Gastroesophageal sphincter (tissue), 4 donors: ENCODE data around the gene F11. TPM values are rescaled to one million over a fixed set of nuclear protein-coding genes. Genes with fewer than 3 reads are reported as not detected.

ENCODE experiments used
- ATAC-seq: fragments of 150-250 bp; one replicate; pipeline ENCODE4 v1.9.1; 2016; ENCODE audit warnings: mild to moderate bottlenecking, moderate library complexity
- H3K27ac ChIP-seq, 4 donors: fragments of 200-600 bp; sonication (generic) in 3 of 4; 1 replicate in 3 of 4; 2 replicates in 1 of 4; pipeline ENCODE4 v1.5.1; 2016 to 2019
- H3K27me3 ChIP-seq: fragments of 200-600 bp; sonication (generic); one replicate; pipeline ENCODE4 v1.5.1; 2019
- H3K36me3 ChIP-seq, 2 donors: fragments of 200-600 bp; sonication (generic); one replicate each; pipeline ENCODE4 v1.5.1; 2019; ENCODE audit warnings: control low read depth in 1 of 2
- H3K4me1 ChIP-seq, 3 donors: fragments of 200-600 bp; sonication (generic); 1 replicate in 2 of 3; 2 replicates in 1 of 3; pipeline ENCODE4 v1.5.1; 2016 to 2019; ENCODE audit warnings: control low read depth in 2 of 3
- H3K4me3 ChIP-seq, 2 donors: fragments of 200-600 bp; sonication (generic); one replicate each; pipeline ENCODE4 v1.5.1; 2019; ENCODE audit warnings: mild to moderate bottlenecking in 1 of 2, moderate library complexity in 1 of 2
- H3K9me3 ChIP-seq, 3 donors: fragments of 200-600 bp; sonication (generic); one replicate each; pipeline ENCODE4 v1.5.1; 2017 to 2019; ENCODE audit warnings: control low read depth in 2 of 3
- EP300 ChIP-seq: sonication (generic); formaldehyde crosslinking; IDR thresholded peaks from one replicate; pipeline ENCODE4 v1.6.1; 2017; ENCODE audit warnings: antibody characterized with exemption, mild to moderate bottlenecking
- POLR2A ChIP-seq, 2 donors: fragments of 450-650 bp; IDR thresholded peaks; one replicate each; pipeline ENCODE4 v1.6.1; 2017; ENCODE audit warnings: antibody characterized with exemption in 2 of 2, mild to moderate bottlenecking in 2 of 2, moderate library complexity in 1 of 2
- POLR2AphosphoS5 ChIP-seq: sonication (generic); formaldehyde crosslinking; IDR thresholded peaks from one replicate; pipeline ENCODE4 v1.6.1; 2017; ENCODE audit warnings: antibody characterized with exemption
- WGBS, 2 donors: methylation state at CpG; one replicate each; pipeline ENCODE4 v1.1.5; 2018; ENCODE audit warnings: low coverage in 1 of 2; 5-methylcytosine and 5-hydroxymethylcytosine counted together
- total RNA-seq, 4 donors: library from RNA; depleted of rRNA; stranded (reverse); fragments of >200 nt; gene quantifications; one replicate each; pipeline ENCODE4 v1.1.0, GENCODE V29; 2016
- TF ChIP-seq, protein P1 (sequence below), 4 experiments: fragments of 200-600 bp in 2 of 4; fragments of 450-650 bp in 2 of 4; sonication (generic) in 1 of 4; IDR thresholded peaks; one replicate each; pipeline ENCODE4 v1.5.1; 2017 to 2019; ENCODE audit warnings: antibody characterized with exemption in 4 of 4, mild to moderate bottlenecking in 2 of 4, moderate library complexity in 2 of 4

F11 gene
- total RNA-seq, 4 donors from 2014 or later, result not detected

GRCh38 chr4:186299291-186299690 is 33.3 kb downstream of the F11 start:
- WGBS, 2 donors, result 85 to 96% methylated on average over 3 to 5 of the region's 5 CpGs
- Histone ChIP-seq H3K4me3 (no peak overlapping the region), H3K36me3 (no peaks in the 10 kb centered on the region), H3K4me1 (no peaks in the 10 kb centered on the region), H3K9me3 (no peaks in the 10 kb centered on the region), H3K27ac (no peak overlapping the region), H3K27me3 (peaks cover 23% of the 10 kb centered on the region)
- TF ChIP-seq, protein P1, sequence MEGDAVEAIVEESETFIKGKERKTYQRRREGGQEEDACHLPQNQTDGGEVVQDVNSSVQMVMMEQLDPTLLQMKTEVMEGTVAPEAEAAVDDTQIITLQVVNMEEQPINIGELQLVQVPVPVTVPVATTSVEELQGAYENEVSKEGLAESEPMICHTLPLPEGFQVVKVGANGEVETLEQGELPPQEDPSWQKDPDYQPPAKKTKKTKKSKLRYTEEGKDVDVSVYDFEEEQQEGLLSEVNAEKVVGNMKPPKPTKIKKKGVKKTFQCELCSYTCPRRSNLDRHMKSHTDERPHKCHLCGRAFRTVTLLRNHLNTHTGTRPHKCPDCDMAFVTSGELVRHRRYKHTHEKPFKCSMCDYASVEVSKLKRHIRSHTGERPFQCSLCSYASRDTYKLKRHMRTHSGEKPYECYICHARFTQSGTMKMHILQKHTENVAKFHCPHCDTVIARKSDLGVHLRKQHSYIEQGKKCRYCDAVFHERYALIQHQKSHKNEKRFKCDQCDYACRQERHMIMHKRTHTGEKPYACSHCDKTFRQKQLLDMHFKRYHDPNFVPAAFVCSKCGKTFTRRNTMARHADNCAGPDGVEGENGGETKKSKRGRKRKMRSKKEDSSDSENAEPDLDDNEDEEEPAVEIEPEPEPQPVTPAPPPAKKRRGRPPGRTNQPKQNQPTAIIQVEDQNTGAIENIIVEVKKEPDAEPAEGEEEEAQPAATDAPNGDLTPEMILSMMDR (IDR thresholded peaks at IDR 0.05), result no peak
- no peak for TF ChIP-seq EP300
- no peak for TF ChIP-seq POLR2AphosphoS5
- TF ChIP-seq POLR2A (IDR thresholded peaks at IDR 0.05), result no peak
- ATAC-seq, result no peak

DNA sequence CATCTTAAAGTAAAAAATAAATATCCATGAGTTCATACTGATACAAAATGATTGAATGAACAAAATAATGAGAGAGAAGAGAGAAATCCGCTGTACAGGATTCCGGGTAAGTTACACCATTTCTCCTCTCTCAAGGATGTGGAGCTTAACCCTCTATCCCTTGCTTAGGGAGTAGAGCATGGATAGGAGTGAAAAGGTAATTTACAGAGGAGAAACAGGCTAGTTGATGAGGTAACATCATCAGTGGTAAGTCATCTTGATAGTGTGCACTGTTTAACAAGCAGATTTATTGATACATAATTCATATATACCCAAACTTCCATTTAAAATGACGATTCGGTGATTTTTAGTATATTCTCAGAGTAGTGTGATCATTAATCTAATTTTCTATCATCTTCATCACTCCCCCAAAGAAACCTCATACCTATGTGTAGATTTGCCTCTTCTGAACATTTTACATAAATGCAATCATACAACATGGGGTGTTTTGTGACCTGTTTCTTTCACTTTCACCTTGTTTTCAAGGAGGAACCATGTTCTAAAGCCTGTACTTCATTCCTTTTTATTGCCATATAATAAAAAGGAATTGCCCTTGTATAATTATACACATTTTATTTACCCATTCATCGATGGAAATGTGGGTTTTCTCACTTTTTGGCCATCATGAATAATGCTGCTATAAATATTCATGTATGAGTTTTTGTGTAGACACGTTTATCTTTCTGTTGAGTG is 34.8 kb downstream of the F11 start:
- no peaks in the 10 kb centered on the region for H3K9me3 ChIP-seq

DNA sequence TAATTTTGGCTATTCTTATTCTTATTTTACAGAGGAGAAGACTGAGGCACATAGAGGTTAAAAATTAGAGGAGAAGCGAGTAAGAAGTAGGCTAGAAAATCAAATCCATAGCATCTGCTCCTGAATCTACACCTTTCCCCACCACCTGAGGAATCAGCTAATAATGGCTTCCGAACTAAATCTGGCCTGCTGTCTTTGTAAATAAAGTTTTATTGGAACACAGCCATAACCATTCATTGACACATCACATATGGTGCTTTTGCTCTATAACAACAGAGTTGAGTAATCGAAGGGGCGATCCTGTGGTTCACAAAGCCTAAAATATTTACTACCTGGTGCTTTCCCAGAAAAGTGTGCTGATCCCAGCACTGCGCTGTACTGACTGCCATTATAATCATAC is 38.2 kb downstream of the F11 start:
- TF ChIP-seq EP300 (no peak), POLR2AphosphoS5 (no peak), POLR2A (IDR thresholded peaks at IDR 0.05) (no peak)
- TF ChIP-seq, protein P1 (IDR thresholded peaks at IDR 0.05), result no peak
- H3K4me1 ChIP-seq, result peaks cover 0 to 13% (median 0%) of the 10 kb centered on the region in 3 donors
- no peaks in the 10 kb centered on the region for H3K9me3 ChIP-seq
- whole genome bisulfite sequencing, 2 donors, result 84 to 87% methylated on average over 4 to 5 of the region's 5 CpGs
- H3K27me3 ChIP-seq, result peaks cover 10% of the 10 kb centered on the region
- no peak overlapping the region for H3K4me3 ChIP-seq
- H3K36me3 ChIP-seq, result no peaks in the 10 kb centered on the region
- ATAC-seq, result no peak
- H3K27ac ChIP-seq, result no peak overlapping the region

More for the DNA sequence above, 34.8 kb downstream of the F11 start:
- H3K27ac ChIP-seq, result no peak overlapping the region
- peaks cover 0 to 4% (median 0%) of the 10 kb centered on the region in 3 donors for H3K4me1 ChIP-seq
- H3K27me3 ChIP-seq, result peaks cover 29% of the 10 kb centered on the region
- no peak for TF ChIP-seq POLR2AphosphoS5
- TF ChIP-seq EP300, result no peak
- no peak for TF ChIP-seq POLR2A (IDR thresholded peaks at IDR 0.05)
- TF ChIP-seq, protein P1 (IDR thresholded peaks at IDR 0.05), result no peak
- no peaks in the 10 kb centered on the region for H3K36me3 ChIP-seq
- ATAC-seq, result no peak
- no peak overlapping the region for H3K4me3 ChIP-seq
- WGBS, 2 donors, result 83 to 93% methylated on average over 5 to 6 of the region's 6 CpGs

GRCh38 chr4:186304866-186305505 is 39.0 kb downstream of the F11 start:
- Histone ChIP-seq H3K27me3 (peaks cover 7% of the 10 kb centered on the region), H3K36me3 (no peaks in the 10 kb centered on the region), H3K9me3 (no peaks in the 10 kb centered on the region), H3K4me1 (peaks cover 0 to 13% (median 0%) of the 10 kb centered on the region in 3 donors), H3K27ac (no peak overlapping the region), H3K4me3 (no peak overlapping the region)
- ATAC-seq, result no peak
- 24 to 44% methylated on average over 9 to 11 of the region's 13 CpGs for WGBS, 2 donors
- TF ChIP-seq EP300 (no peak), POLR2AphosphoS5 (no peak), POLR2A (IDR thresholded peaks at IDR 0.05) (no peak)
- TF ChIP-seq, protein P1 (IDR thresholded peaks at IDR 0.05), result no peak
